ENCODE results near the gene ITGBL1. TPM values are rescaled to one million over a fixed set of nuclear protein-coding genes. Genes with fewer than 3 reads are reported as not detected.

Gene ITGBL1
- total and polyA plus RNA-seq, 9 donors, result 0.45 to 9.3 (median 1.8) TPM

DNA sequence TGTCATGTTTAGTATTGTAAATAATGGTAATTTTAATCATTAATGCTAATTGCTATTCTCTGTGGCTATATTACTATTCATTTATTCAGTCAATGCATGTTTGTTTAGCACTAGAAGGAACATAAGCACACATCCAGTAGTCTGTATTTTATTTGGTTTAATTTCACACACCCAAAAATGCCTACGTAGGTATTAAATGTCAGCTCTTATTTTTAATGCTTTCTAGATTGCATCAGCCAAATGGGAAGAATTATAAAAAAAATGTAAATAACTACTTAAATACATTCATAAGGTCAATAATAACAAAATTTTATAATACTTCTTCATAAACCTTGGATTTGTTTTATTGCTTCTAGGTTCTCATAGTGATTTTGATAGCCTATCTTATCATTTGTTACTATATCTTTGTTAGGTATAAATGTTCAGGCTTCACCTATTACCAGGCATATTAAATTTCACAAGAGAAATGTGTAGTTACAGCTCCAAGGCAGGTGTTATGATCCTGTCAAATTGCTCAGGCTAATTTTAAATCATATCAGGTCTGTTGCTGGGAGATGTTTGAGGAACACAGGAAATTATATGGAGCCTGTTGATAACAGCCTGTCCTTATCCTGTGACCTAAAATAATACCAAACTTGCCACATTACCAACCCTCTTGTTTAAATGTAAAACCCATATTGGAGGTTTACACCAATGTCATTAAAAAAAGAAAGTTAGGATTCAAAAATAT lies 34.4 kb downstream of the ITGBL1 start:
- TF ChIP-seq EP300 (IDR thresholded peaks at IDR 0.05) (no peak), POLR2A (IDR thresholded peaks at IDR 0.05) (no peak)
- TF ChIP-seq, protein P1, sequence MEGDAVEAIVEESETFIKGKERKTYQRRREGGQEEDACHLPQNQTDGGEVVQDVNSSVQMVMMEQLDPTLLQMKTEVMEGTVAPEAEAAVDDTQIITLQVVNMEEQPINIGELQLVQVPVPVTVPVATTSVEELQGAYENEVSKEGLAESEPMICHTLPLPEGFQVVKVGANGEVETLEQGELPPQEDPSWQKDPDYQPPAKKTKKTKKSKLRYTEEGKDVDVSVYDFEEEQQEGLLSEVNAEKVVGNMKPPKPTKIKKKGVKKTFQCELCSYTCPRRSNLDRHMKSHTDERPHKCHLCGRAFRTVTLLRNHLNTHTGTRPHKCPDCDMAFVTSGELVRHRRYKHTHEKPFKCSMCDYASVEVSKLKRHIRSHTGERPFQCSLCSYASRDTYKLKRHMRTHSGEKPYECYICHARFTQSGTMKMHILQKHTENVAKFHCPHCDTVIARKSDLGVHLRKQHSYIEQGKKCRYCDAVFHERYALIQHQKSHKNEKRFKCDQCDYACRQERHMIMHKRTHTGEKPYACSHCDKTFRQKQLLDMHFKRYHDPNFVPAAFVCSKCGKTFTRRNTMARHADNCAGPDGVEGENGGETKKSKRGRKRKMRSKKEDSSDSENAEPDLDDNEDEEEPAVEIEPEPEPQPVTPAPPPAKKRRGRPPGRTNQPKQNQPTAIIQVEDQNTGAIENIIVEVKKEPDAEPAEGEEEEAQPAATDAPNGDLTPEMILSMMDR (IDR thresholded peaks at IDR 0.05), result no peak
- H3K4me1 ChIP-seq (ENCODE audit: insufficient read depth), result no peaks in the 10 kb centered on the region
- H3K36me3 ChIP-seq, result no peaks in the 10 kb centered on the region
- no peak overlapping the region for H3K4me3 ChIP-seq
- WGBS, 3 donors, result 58 to 84% (median 74%) methylated on average over 1 of the region's 1 CpG
- no peak for DNase-seq
- intact Hi-C loops (cut with DNase I), result no loop called here
- no peaks in the 10 kb centered on the region for H3K27me3 ChIP-seq
- H3K9me3 ChIP-seq, result no peaks in the 10 kb centered on the region
- H3K27ac ChIP-seq, result no peak overlapping the region

DNA sequence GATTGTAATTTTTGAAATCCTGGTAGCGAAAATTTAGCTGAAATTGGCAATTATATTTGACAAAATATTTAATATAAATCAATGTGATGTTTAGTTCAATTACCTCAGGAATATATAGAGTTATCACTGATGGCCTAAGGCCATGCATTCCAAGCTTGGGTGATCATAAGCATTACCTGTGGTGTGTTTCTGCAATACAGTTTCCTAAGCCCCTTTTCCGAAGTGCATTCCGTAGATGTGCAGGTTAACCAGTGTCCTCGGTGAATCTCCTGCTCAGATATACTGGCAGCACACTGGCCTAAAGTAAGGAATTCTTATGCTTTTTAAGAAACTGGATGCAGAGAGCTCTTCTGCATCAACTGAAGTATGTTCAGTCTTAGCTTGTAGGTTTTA lies 35.0 kb downstream of the ITGBL1 start:
- no peak overlapping the region for H3K27ac ChIP-seq
- intact Hi-C loops (cut with DNase I), result no loop called here
- no peaks in the 10 kb centered on the region for H3K27me3 ChIP-seq
- DNase-seq, result no peak
- no peaks in the 10 kb centered on the region for H3K4me1 ChIP-seq (ENCODE audit: insufficient read depth)
- WGBS, 3 donors, result 88 to 95% (median 90%) methylated on average over 4 of the region's 4 CpGs
- TF ChIP-seq POLR2A (IDR thresholded peaks at IDR 0.05) (no peak), EP300 (IDR thresholded peaks at IDR 0.05) (no peak)
- TF ChIP-seq, protein P1 (IDR thresholded peaks at IDR 0.05), result no peak
- no peaks in the 10 kb centered on the region for H3K9me3 ChIP-seq
- H3K36me3 ChIP-seq, result no peaks in the 10 kb centered on the region
- no peak overlapping the region for H3K4me3 ChIP-seq

DNA sequence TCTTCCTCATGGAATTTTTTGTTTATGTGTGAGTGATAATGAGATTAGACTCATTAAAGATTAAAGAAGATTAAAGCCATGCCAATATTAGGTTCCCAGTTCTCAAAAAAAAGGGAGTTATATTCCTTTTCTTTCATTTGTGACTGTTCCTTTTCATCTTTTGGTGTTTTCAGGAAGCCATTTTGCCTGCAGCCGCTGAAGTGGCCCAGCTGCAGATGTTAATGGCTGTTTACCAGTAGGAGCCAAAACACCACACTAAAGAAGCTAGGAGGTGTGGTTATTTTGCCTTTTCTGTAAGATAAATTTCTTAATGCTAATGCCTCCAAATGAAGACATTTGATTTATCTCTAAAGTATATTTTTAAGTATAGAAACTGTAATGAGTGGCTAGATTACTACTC lies 36.3 kb downstream of the ITGBL1 start:
- Histone ChIP-seq H3K9me3 (no peaks in the 10 kb centered on the region), H3K4me1 (ENCODE audit: insufficient read depth) (no peaks in the 10 kb centered on the region), H3K4me3 (no peak overlapping the region), H3K27me3 (no peaks in the 10 kb centered on the region), H3K27ac (no peak overlapping the region), H3K36me3 (no peaks in the 10 kb centered on the region)
- intact Hi-C loops (cut with DNase I), result no loop called here
- WGBS, 3 donors, result 60 to 83% (median 67%) methylated on average over 1 of the region's 1 CpG
- TF ChIP-seq, protein P1 (IDR thresholded peaks at IDR 0.05), result no peak
- TF ChIP-seq EP300 (IDR thresholded peaks at IDR 0.05) (no peak), POLR2A (IDR thresholded peaks at IDR 0.05) (no peak)
- no peak for DNase-seq

DNA sequence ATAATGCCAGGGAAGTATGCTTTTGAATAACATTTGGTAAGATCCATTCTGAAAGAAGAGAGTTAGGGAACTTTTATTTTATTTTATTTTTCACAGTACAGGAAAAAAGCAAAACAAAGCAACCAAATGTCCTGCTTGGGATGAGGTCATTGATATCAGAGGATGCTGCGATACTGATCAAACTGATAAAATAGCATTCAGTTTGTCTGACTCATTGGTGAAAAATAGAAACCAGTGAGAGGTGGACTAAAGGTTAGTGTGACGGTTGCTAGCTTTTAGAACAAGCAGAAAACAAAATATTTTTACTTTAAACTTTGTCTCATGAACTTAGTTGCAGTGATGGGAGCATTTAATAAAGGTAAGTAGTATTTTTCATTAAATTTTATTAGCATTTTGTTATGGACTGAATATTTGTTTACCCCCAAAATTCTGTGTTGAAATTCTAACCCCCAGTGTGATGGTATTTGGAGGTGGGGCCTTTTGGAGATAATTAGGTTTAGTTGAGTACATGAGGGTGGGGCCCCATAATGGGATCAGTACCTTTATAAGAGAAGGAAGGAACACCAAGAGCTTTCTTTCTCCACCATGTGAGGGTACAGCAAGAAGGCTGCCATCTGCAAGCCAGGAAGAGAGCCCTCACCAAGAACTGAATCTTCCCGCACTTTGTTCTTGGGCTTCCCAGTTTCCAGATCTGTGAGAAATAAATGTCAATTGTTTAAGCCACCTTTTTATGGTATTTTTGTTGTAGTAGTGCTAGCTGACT lies 37.3 kb downstream of the ITGBL1 start:
- Histone ChIP-seq H3K9me3 (no peaks in the 10 kb centered on the region), H3K4me3 (no peak overlapping the region), H3K27ac (no peak overlapping the region), H3K36me3 (no peaks in the 10 kb centered on the region), H3K4me1 (ENCODE audit: insufficient read depth) (no peaks in the 10 kb centered on the region), H3K27me3 (no peaks in the 10 kb centered on the region)
- DNase-seq, result no peak
- 50 to 76% (median 62%) methylated on average over 3 of the region's 3 CpGs for WGBS, 3 donors
- intact Hi-C loops (cut with DNase I), result no loop called here
- TF ChIP-seq EP300 (IDR thresholded peaks at IDR 0.05) (no peak), POLR2A (IDR thresholded peaks at IDR 0.05) (no peak)
- TF ChIP-seq, protein P1 (IDR thresholded peaks at IDR 0.05), result no peak

All from ovary (tissue), 9 donors.